NK-92 (cell line): ENCODE measurements around the gene BRAT1.

Experiments used
- DNase-seq: peaks from one replicate; lab custom pipeline; 2025; ENCODE audit not compliant: unreplicated experiment; lab: John Stamatoyannopoulos, UW

The BRAT1 gene

GRCh38 chr7:2585446-2585845 is 30.1 kb upstream of the BRAT1 start:
- no peak for DNase-seq

DNA sequence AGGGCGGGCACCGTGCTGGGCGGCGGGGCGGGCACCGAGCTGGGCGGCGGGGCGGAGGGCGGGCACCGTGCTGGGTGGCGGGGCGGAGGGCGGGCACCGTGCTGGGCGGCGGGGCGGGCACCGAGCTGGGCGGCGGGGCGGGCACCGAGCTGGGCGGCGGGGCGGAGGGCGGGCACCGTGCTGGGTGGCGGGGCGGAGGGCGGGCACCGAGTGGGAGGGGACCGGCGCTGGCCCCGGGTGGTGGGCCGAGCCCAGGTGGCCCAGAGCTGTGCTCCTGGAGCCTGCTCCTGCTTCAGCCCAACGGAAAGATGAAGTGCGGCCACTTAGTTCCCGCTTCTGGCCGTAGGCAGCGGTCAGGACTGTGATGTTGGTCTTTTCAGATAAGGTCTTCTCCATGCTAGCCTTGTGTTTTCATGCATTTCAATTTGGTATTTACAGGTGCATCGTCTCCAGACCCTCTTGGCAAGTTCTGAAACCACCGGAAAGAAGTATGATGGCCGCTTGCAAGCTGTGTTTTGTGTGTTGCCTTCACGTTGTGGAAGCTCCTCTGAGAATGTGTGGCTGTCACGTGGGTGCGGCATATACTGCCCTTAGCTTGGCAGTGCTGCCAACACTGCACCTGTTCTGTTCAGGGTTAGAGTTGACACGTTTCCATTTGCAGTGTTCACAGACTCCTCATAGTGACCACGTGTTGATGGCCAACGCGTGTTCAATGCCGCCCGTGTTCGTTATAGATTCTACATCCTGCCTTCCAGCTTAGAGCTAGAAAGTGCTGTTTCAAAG is 28.7 kb upstream of the BRAT1 start:
- DNase-seq: no peak

DNA sequence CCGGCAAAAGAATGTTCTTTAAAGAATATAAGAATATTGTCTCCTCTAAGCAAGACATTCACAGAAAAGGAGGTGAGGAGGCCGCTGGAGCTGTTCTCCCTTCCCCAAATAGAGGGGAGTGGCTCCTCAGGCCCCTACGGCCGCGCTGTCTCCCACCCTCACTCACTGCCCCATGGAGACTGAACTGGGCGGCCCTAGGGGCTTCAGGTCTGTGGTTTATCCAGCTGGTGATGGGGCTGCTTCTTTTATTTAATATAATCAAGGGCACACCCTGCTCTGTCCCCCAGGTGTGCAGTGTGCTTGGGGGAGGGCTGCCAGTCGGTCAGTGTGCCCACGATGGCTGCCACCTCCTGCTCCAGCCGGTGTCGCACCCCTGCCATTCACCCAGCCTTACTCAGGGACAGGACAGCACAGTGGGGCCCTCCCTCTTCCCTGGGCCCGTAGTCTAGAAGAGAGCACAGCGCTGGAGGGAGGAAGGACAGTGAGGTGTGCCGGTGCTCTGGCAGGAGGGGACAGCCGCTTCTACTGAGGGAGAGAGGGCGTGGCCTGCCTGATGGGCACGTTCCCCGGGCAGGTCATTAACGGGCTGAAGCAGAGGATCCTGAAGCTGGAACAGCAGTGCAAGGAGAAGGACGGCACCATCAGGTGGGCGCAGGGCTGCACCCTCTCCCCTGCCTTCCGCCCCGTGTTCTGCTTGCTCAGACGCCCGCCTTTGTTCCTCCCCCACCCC is 26.8 kb upstream of the BRAT1 start:
- no peak for DNase-seq

DNA sequence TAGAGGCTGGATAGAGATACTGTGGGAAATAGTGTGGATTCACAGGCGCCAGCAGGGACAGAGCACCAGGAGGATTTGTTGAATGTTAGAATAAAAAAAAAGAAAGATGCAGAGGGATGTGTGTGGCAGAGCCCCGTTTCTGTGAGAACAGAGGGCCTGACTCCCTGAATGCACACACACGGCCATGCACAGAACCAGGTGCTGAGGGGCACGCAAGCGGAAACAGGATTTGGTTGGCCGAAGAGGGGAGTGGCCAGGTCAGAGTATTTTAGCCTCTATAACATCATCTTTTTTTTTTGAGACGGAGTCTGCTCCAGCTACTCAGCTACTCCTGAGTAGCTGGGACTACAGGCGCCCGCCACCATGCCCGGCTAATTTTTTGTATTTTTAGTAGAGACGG is 25.3 kb upstream of the BRAT1 start:
- DNase-seq: no peak

DNA sequence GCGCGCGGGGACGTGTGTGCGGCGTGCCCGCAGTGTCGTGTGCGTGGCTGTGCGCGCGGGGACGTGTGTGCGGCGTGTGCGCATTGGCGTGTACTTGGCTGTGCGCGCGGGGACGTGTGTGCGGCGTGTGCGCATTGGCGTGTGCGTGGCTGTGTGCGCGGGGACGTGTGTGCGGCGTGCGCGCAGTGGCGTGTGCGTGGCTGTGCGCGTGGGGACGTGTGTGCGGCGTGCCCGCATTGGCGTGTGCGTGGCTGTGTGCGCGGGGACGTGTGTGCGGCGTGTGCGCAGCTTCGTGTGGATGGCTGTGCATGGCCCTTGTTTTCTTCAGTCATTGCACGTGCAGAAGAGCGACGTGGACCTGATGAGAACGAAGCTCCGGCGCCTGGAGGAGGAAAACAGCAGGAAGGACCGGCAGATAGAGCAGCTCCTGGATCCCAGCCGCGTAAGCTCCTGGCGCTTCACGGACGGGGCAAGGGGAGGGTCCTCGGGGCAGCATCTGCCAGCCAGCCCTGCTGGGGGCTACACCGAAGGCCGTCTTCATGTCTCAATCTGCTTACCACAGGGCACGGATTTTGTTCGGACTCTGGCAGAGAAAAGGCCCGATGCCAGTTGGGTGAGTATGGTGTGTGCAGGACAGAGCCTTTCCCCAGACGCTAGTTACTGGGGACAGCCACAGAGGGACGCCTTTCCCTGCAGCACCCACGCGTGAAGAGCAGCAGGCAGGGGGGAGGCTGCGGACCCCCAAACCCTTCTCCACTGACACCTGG is 22.8 kb upstream of the BRAT1 start:
- DNase-seq: no peak

DNA sequence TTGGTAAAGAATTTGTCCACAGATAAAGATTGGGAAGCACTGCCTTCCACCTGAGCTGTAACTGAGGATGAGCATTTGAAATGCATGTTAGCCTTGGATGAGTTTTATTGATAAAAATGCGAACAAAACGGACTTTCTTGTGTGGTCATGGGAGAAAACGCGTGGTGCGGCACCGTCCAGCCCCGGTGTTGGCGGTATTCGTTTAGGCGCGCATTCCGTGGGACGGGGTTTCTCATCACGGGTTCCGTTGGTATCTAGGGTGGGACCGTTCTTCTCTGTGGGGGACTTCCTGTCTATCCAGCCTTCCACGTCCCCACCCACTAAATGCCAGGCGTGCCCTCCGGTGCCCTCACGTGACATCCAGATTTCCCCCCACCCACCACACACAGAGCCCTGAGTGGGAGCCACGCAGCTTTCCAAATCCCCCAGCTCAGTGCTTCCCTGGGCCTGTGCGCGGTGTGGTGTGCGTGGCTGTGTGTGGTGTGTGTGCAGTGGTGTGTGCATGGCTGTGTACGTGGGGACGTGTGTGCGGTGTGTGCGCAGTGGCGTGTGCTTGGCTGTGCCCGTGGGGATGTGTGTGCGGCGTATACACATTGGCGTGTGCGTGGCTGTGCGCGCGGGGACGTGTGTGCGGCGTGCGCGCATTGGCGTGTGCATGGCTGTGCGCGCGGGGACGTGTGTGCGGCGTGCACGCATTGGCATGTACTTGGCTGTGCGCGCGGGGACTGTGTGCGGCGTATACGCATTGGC is 21.6 kb upstream of the BRAT1 start:
- no peak for DNase-seq

DNA sequence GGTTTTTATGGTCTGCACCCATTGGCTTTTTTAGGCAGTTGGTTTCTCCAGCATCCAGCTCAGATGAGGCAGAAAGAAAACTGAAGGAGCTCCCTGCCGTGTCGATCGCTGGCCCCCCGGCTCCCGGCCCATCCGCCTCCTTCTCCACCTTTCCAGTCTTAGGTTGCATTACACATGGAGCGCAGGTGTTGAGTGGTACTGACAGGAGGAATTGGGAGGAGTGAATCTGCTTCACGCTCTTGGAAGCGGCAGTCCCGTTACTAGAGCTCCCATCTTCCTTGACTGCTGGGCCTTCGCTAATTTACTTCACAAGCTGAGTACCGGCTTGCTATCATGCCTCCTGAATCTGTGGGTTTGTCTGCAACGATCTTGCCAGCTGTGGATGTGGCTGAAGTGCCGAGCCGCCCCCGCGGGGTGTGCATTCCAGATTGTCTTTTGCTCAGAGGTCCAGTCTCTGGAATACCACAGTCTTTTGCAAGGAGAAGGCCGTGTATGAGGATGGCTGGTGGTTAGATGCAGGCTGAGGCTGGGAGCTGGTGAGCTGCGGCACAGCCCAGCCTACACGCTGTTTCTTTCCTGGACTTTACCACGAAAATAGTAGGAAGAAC is 20.5 kb upstream of the BRAT1 start:
- DNase-seq: no peak

DNA sequence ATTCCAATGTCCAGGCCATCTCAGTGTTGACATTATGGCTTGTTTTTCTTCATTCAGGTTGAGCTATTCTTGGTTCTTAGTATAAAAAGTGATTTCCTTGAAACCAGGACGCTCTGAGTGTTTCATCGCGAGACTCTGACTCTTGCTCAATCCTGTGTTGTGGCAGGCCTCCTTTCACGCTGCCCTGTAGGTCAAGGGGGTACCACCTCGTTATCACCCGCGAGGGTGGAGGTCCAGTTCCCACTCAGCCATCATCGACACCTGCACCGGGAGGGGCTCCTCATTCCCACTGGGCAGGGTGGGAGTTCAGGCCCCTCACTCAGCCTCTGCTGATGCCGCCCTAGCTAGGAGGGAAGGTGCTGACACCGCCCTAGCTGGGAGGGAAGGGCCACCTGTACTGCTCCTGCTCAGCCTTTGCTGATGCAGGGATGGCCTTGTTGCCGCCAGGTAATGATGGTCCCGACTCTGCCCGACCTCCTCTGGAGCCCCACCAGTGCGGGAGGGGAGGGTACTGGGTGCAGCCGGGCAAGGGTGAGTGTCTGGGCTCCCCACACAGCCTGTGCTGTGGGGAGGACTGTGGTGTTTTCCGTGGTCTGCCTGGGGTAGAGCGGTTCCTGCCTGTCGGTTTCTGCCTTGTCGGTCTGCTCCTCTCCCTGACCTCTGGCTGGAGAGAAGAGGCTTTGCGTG is 19.9 kb upstream of the BRAT1 start:
- no peak for DNase-seq

GRCh38 chr7:2573761-2574160 is 18.4 kb upstream of the BRAT1 start:
- no peak for DNase-seq

DNA sequence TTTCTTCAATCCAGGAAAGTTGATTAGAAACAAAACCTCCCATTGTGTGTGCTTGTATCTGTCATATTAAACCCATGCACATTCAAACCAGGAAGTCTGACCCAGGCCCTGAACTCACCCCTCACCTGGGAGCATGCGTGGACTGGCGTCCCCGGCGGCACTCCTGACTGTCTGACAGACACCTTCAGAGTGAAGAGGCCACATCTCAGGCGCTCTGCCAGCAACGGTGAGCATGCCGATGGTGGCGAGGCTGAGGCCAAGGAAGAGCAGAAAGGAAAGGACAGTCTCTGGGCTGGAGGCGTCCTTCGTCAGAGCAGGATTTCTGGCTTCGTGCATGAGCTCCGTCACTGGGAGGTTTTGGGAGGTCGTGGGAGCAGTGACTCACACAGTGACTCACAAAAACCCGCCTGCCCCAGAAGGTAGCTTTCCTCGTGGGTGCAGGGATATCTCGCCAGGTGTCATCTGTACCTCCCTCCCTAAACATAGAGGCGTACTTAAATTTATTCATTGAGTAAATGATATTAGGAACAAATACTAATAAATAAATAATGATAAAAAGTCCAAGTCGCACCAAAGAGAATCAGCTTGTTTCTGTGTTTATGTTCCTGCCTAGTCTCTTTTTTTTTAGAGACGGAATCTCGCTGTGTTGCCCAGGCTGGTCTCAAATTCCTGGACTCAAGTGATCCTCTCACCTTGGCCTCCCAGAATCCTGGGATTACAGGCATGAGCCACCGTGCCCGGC is 16.9 kb upstream of the BRAT1 start:
- no peak for DNase-seq

- no peak for DNase-seq
Measured at GRCh38 chr7:2571409-2571808, 16.1 kb upstream of the BRAT1 start.

DNA sequence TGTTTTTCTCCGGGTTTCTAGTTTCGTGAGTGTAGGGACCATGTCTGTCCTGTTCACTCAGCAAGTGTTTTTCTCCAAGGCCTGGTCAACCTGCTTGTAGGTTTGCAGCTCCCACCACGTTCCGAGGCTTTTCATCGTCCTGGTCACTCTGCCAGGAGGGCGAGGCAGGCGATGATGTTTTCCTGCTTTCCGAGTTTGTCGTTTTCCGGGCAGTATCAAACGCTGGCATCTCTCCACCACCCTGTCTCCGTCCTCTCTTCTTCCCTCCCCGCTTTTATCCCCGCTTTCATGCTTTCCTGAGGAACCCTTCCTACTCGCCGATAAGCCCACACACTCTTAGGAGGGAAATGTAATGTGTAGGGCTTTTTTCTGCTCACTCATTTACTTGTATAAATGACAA is 14.7 kb upstream of the BRAT1 start:
- no peak for DNase-seq

- no peak for DNase-seq
Measured at GRCh38 chr7:2569421-2569820, 14.1 kb upstream of the BRAT1 start.

DNA sequence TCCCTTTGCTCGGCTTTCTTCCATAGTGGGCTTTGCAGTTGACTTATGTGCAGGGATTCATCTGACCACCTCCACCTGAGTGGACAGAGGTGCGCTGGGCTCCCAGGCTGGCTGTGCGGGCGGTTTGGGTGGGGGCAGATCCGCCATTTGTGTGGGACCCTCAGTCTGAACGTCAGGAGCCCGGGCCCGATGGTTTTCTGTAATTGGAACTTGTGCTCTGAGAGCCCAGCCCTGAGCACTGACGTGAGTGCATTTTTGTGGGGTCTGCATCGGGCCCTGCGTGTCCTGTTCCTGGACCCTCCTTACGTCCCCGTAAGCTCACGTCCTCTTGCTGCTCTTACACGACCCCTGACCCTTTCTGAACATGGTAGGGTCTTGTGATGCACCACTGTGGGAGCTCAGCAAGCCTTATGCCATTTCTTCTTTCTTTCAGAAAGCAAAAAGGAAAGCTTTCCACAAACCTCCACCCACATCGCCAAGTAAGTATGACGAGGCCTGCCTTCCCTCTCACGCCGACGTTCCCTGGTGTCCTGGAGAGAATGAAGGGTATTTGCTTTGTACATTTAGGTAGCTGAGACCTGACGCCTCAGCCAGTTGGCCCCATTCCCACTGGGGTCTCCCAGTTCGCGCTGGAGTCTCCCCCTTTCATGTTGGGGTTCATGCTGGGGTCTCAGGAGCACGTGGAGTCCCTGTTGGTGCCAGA is 13.3 kb upstream of the BRAT1 start:
- no peak for DNase-seq

DNA sequence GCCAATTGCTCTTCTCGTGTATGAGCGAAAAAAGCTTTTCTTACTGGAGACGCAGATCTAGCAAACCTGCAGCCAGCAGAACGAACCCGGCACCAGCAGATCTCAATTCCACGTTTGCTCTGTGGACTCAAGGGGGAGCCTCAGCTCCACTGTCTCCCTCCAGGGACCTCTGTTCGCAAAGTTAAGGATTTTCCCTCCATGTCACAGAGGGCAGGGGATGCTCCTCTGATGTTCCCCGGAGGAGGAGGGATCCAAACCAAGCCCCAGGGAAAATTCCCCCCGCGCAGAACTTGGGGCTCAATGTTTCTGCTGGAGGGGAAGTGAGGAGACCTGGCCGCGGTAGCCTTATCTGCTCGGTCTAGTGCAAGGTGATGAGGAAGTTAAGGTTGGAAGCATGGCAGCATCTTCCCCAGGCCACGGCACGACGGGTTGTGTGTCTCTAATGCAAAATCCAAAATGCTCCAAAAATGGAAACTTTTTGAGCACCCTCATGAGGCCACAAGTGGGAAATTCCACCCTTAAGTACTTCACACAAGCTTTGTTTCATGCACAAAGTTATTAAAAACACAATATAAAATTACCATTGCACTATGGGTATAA is 12.5 kb upstream of the BRAT1 start:
- no peak for DNase-seq

GRCh38 chr7:2566890-2567678 is 11.8 kb upstream of the BRAT1 start:
- no peak for DNase-seq

- no peak for DNase-seq
Measured at GRCh38 chr7:2566348-2566889, 11.1 kb upstream of the BRAT1 start.
